ENCODE data around the gene CRP. TPM values are rescaled to one million over a fixed set of nuclear protein-coding genes. Genes with fewer than 3 reads are reported as not detected.
A peak's percentile ranks its signal among the peaks of the same experiment; 100 is the strongest.

CRP gene
- total RNA-seq, 1 experiment from 2014 or later: 0.68 TPM

GRCh38 chr1:159700312-159700711 is 14.1 kb downstream of the CRP start:
- TF ChIP-seq ZNF219 (CRISPR knock-in tag; IDR thresholded peaks at IDR 0.05; ENCODE audit: borderline replicate concordance): no peak
- TF ChIP-seq GABPB1 (CRISPR knock-in tag; IDR thresholded peaks at IDR 0.05): no peak
- TF ChIP-seq ZNF512 (CRISPR knock-in tag; IDR thresholded peaks at IDR 0.05; ENCODE audit: borderline replicate concordance): no peak
- no peak for TF ChIP-seq USF2 (CRISPR knock-in tag; IDR thresholded peaks at IDR 0.05)
- TF ChIP-seq E2F4 (CRISPR knock-in tag; IDR thresholded peaks at IDR 0.05; ENCODE audit: borderline replicate concordance, low read depth): no peak
- TF ChIP-seq ERG (CRISPR knock-in tag; IDR thresholded peaks at IDR 0.05): no peak
- TF ChIP-seq ARID4B (CRISPR knock-in tag; IDR thresholded peaks at IDR 0.05; ENCODE audit: borderline replicate concordance): no peak
- no peak for TF ChIP-seq SMAD3 (CRISPR knock-in tag; IDR thresholded peaks at IDR 0.05; ENCODE audit: borderline replicate concordance)
- TF ChIP-seq JAZF1 (CRISPR knock-in tag; IDR thresholded peaks at IDR 0.05): no peak
- TF ChIP-seq GRHL2 (CRISPR knock-in tag; IDR thresholded peaks at IDR 0.05; ENCODE audit: insufficient replicate concordance, severe bottlenecking): no peak
- TF ChIP-seq AR (CRISPR knock-in tag; IDR thresholded peaks at IDR 0.05): no peak
- TF ChIP-seq ZNF263 (CRISPR knock-in tag; IDR thresholded peaks at IDR 0.05; ENCODE audit: low read depth): no peak
- TF ChIP-seq NFATC4 (CRISPR knock-in tag; IDR thresholded peaks at IDR 0.05): no peak
- no peak for TF ChIP-seq RELA (CRISPR knock-in tag; IDR thresholded peaks at IDR 0.05; ENCODE audit: borderline replicate concordance)
- TF ChIP-seq NFE2L1 (CRISPR knock-in tag; IDR thresholded peaks at IDR 0.05): no peak
- TF ChIP-seq CBFB (CRISPR knock-in tag; IDR thresholded peaks at IDR 0.05; ENCODE audit: low read depth): no peak
- Mint-ChIP-seq H3K27me3 (ENCODE audit: low read depth) (no peaks in the 10 kb centered on the region), H3K27ac (no peak overlapping the region), H3K4me1 (peaks cover 3% of the 10 kb centered on the region; the same call in 1 of the 2 replicates), H3K4me3 (no peak overlapping the region), H3K9me3 (no peaks in the 10 kb centered on the region), H3K36me3 (no peaks in the 10 kb centered on the region)
- DNase-seq (ENCODE audit: low spot score) (no peak), ATAC-seq (peak; percentile 74)
- POLR2A ChIA-PET: no interaction called here
- CTCF ChIA-PET: interaction anchor here (0.5 to 1.4 kb wide), 4 partner anchors 13 to 489 kb away, joined by 3 to 6 read pairs (median 4); partner anchors contain the start of genes APCS and CRP
